ES-I3 (cell line): ENCODE results near the gene ZNF689.

Experiments used
- H3K36me3 ChIP-seq: 2 replicates; pipeline ENCODE4 v1.6.1; 2013; ENCODE audit warnings: mild to moderate bottlenecking, low read length, control low read depth, moderate library complexity; ENCODE audit not compliant: insufficient read depth
- H3K4me1 ChIP-seq: 2 replicates; pipeline ENCODE4 v1.6.1; 2013; ENCODE audit warnings: mild to moderate bottlenecking, control low read depth, low read length; ENCODE audit not compliant: insufficient read depth
- H3K9ac ChIP-seq: 2 replicates; pipeline ENCODE4 v1.6.1; 2013; ENCODE audit warnings: low read depth, mild to moderate bottlenecking, low read length, moderate library complexity
- H3K9me3 ChIP-seq: 2 replicates; pipeline ENCODE4 v1.6.1; 2013; ENCODE audit warnings: mild to moderate bottlenecking, low read length, moderate library complexity; ENCODE audit not compliant: control insufficient read depth, insufficient read depth

The ZNF689 gene

DNA sequence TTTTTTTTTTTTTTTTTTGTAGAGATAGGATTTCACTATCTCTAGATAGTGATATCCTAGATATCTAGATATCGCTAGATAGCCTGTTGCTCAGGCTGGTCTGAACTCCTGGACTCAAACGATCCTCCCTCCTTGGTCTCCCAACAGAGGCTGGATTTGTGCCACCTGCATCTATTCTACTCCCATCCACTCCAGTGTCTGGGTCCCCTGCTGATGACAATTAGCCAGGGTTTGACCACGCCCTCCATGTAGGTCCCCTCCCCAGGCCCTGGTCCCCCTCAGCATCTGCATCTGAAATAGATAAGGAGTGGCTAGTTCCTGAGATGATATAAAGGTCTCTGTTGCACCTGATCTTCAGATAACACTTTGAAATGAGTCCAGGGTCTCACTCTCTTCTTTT, 40.9 kb downstream of the ZNF689 start:
- H3K9me3 ChIP-seq, result no peaks in the 10 kb centered on the region; the same call in 1 of the 2 replicates
- peaks cover 5% of the 10 kb centered on the region; the same call in 1 of the 2 replicates for H3K4me1 ChIP-seq
- no peaks in the 10 kb centered on the region for H3K36me3 ChIP-seq
- H3K9ac ChIP-seq, result no peak overlapping the region

DNA sequence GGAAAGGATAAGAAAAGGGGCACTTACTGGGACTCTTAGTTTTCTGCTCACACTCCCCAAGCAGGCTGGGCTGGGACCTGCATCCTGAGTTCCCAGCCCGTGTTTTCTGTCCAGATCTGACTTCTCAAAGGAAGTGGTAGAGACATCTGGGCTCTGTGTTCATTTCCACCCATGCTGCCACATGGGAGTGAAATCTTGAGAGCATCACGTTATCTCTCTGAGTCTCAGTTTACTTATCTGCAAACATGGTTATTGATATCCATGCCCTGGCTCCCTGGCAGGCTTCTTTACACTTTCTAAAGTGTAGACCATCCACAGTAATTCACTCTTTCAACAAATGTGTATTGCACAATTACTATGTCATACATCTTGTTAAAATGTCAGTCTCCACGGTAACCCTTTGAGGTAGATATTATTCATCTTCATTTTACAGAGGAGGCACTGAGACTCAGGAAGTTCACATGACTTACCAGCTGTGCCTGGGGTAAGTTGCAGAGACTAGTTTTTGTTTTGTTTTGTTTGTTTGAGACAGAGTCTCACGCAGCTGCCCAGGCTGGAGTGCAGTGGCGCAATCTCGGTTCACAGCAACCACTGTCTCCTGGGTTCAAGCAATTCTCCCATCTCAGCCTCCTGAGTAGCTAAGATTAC, 42.1 kb downstream of the ZNF689 start:
- H3K9me3 ChIP-seq, result no peaks in the 10 kb centered on the region; the same call in 1 of the 2 replicates
- H3K9ac ChIP-seq, result no peak overlapping the region
- H3K36me3 ChIP-seq, result no peaks in the 10 kb centered on the region
- H3K4me1 ChIP-seq, result peaks cover 5% of the 10 kb centered on the region; the same call in 1 of the 2 replicates

DNA sequence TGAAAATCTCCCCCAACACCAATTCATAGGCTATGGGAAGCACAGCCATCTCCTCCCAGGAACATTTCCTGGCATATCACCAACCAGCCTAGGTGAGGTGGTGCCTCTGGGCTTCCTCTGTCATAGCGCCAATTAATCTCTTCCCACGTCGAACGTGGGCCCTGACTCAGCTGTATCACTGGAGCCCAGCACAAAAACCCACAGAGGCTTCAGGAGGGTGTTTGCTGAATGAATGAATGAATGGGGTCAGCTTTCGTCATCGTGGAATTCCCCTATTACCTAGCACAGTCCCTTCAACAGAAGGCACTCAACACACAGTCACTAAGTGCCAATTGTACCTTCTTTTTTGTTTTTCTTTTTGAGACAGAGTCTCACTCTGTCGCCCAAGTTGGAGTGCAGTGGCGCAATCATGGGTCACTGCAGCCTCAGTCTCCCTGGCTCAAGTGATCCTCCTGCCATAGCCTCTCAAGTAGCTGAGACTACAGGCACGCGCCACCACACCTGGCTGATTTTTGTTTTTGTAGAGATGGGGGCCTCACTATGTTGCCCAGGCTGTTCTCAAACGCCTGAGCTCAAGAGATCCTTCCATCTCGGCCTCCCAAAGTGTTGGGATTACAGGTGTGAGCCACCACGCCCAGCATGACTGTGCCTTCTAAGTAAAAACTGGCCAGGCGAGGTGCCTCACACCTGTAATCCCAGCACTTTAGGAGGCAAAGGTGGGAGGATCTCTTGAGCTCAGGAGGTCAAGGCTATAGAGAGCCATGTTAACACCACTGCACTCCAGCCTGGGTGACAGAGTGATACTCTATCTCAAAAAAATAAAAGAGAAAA, 42.8 kb downstream of the ZNF689 start:
- H3K4me1 ChIP-seq, result peaks cover 5% of the 10 kb centered on the region; the same call in 1 of the 2 replicates
- H3K9ac ChIP-seq, result no peak overlapping the region
- H3K9me3 ChIP-seq, result no peaks in the 10 kb centered on the region; the same call in 1 of the 2 replicates
- no peaks in the 10 kb centered on the region for H3K36me3 ChIP-seq

DNA sequence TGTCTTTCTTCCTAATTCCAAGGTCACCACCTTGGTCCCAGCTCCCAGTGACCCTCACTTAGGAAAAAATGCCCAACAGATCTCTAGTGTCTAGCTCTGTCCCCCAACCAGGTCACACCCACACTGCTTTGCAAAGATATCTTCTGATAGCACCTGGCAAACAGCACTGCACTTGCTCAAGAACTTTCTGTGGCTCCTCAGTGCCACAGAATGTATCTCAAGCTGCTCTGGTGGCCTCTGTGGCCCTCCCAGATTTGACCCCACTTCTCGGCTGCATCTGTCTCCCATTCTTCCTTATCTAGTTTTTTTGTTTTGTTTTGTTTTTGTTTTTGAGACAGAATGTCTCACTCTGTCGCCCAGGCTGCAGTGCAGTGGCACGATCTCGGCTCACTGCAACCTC, 43.7 kb downstream of the ZNF689 start:
- H3K9me3 ChIP-seq, result no peaks in the 10 kb centered on the region; the same call in 1 of the 2 replicates
- H3K4me1 ChIP-seq, result peaks cover 5% of the 10 kb centered on the region; the same call in 1 of the 2 replicates
- no peaks in the 10 kb centered on the region for H3K36me3 ChIP-seq
- no peak overlapping the region for H3K9ac ChIP-seq

DNA sequence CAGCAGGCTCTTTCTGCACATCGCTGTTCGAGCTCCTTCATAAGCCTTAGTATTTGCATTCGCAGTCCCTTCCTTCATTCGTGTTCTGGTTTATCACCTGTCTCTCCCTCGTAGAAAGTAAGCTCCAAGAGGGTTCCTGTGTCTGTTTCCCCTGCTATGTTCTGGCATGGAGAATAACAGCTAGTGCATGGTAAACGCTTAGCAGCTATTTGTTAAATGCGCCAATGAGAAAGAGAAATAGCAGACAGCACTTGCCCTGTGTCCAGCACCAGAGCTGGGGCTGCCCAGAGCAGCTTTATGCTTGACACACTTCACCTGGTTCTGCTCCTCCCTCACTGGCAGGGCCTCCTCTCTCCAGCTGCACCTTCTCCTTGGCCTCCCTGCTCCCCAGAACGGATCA, 44.2 kb downstream of the ZNF689 start:
- Histone ChIP-seq H3K9ac (no peak overlapping the region), H3K4me1 (peaks cover 5% of the 10 kb centered on the region; the same call in 1 of the 2 replicates), H3K36me3 (no peaks in the 10 kb centered on the region), H3K9me3 (no peaks in the 10 kb centered on the region)

DNA sequence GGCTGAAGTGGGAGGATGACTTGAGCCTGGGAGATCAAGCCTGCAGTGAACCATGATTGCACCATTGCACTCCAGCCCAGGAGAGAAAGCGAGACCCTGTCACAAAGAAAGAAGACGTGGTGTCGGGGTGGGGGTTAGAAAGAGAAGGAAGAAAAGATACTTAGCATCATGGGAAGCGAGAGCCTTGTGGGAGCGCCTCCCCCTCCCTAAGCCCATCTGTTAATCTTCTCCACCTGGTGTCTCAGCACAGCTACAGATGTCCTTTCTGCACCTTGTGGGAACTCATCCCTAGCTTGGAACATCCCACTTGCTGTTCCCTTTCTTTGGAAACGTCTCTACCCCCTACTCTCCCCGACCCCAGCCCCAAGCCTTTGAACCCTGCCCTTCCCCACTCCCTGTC, 44.7 kb downstream of the ZNF689 start:
- H3K9ac ChIP-seq, result no peak overlapping the region

DNA sequence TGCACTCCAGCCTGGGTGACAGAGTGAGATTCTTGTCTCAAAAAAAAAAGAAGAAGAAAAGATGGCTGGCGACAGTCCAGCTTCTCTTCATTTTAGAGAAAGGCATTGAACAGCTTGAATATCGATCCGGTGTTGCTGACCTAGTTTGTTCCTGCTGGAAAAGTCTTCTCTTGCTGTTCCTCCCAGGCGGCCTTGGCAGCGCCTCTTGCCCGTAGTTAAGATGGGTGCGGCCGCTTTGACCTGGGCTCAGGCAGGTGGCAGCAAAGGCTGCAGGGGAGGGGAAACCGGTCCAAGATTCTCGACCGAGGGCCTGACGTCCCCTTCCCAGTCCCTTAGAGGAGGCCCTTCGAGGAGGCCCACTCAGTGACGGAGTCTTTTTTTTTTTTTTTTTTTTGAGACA, 48.2 kb downstream of the ZNF689 start:
- Histone ChIP-seq H3K9ac (no peak overlapping the region), H3K9me3 (no peaks in the 10 kb centered on the region), H3K36me3 (no peaks in the 10 kb centered on the region), H3K4me1 (no peaks in the 10 kb centered on the region)

More for the DNA sequence above, 44.7 kb downstream of the ZNF689 start:
- peaks cover 5% of the 10 kb centered on the region; the same call in 1 of the 2 replicates for H3K4me1 ChIP-seq
- H3K9me3 ChIP-seq, result no peaks in the 10 kb centered on the region
- no peaks in the 10 kb centered on the region for H3K36me3 ChIP-seq

DNA sequence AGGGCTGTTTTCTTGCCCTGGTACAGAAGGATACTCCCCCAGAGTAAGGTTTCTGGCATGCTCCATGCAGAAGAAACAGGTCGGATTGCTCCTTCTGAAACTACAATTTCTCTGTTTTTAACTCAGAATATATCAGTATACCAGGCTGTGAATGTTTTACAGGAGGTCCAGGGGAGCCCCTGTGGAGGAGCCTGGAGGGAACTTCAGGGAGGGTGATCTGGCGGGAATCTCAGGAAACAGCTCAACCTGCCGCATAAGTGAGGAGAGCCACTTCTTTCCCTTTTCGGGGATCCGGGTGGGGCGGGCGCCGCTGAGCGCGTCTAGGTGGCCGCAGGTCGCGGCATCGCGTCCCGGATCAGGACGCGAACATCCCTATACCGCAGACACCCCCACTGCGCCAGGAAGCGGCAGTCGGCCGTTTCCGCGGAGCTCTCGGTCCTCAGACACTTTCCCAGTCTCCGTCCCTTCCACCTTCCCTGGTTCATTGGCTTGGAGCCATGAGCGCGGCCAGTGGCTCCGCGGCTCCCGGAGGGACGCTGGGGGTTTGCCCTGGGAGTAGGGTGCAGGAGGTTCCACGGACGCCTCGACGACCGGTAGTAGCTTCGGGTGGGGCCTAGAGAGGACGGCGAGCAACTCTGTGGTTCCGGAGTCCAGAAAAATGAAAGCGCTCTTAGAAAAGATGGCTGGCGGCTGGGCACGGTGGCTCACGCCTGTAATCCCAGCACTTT, 48.9 kb downstream of the ZNF689 start:
- Histone ChIP-seq H3K9me3 (no peaks in the 10 kb centered on the region), H3K9ac (peak overlapping the region; percentile 24; the same call in 1 of the 2 replicates), H3K4me1 (no peaks in the 10 kb centered on the region), H3K36me3 (no peaks in the 10 kb centered on the region)

DNA sequence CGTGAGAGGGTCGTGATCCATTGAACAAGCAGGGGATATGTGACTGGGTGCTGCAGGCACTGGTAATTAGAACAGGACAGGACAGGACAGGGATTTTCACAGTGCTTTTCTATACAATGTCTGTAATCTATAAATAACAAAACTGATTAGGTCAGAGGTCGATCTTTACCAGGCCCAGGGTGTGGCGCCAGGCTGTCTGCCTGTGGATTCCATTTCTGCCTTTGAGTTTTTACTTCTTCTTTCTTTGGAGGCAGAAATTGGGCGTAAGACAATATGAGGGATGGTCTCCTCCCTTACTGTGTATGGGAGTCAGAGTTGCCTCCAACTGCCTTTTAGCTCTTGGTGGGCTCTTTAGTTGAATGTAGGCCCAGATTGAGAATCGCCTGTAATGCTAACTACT, 50.5 kb downstream of the ZNF689 start:
- H3K9ac ChIP-seq, result no peak overlapping the region
- H3K4me1 ChIP-seq, result no peaks in the 10 kb centered on the region
- H3K9me3 ChIP-seq, result no peaks in the 10 kb centered on the region
- no peaks in the 10 kb centered on the region; the same call in 1 of the 2 replicates for H3K36me3 ChIP-seq

DNA sequence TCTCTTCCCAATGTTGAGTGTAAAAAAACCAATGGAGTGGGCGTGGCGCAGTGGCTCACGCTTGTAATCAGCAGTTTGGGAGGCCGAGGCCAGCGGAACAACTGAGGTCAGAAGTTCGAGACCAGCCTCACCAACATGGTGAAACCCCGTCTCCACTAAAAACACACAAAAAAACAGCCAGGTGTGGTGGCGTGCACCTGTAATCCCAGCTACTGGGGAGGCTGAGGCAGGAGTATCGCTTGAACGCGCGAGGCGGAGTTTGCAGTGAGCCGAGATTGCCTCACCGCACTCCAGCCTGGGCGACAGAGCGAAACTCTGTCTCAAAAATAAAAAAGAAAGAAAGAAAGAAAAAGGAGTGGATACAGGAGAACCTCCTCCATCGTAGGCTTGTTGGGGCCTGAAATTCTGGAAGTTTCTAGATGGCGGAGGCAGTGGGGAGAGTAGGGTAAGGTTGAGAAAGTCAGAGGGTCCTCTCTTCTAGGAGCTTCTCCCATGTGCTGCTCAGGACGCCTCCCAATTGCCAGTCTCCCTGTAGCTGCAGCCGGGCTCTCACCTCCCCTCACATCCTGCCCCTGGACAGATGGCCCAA, 51.3 kb downstream of the ZNF689 start:
- peak overlapping the region; percentile 79 for H3K9ac ChIP-seq
- no peaks in the 10 kb centered on the region; the same call in 1 of the 2 replicates for H3K36me3 ChIP-seq
- H3K9me3 ChIP-seq, result no peaks in the 10 kb centered on the region
- no peaks in the 10 kb centered on the region for H3K4me1 ChIP-seq

DNA sequence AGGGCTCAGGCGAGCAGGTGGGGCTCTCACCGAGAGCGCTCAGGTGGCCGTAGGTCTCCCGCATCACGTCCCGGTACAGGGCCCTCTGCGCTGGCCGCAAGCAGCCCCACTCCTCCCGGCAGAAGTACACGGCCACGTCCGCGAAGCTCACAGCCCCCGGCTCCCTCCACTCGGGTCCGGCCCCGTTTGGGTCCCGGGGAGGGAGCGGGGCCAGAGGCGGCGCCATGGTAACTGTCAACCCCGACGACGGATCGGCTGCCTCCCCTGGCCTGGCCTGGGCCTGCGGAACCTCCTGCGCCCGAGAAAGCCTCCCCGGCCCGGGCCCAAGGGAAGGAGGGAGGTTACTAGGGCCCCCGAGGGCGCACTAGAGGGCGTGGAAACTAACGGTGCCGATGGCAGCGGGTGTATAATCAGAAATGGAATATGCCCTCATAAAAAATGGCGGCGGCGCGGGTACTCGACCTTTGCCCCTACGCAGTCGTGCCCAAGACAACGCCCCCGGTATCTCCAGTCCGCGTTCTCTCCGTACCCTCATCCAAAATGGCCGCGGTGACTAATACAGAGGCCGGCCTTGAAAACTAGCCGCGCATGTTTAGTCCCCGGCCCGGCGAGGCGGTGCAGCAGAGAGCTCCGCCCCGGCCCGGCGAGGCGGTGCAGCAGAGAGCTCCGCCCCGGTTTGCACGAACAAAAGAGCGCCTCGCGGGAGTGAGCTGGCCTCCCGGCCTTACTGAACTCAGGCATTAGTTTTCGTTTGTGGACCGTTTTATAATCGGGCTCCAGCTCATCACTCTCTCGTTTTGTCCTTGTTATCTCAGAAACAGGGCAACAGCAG, 52.0 kb downstream of the ZNF689 start, which contains the start of gene ZNF764:
Gene ZNF764, minus strand, starts transcription at position 418 of the 832 bp plus-strand sequence. Its CDS starts 192 bp downstream, at position 226.
- no peaks in the 10 kb centered on the region; the same call in 1 of the 2 replicates for H3K36me3 ChIP-seq
- no peaks in the 10 kb centered on the region for H3K4me1 ChIP-seq
- H3K9me3 ChIP-seq, result no peaks in the 10 kb centered on the region
- H3K9ac ChIP-seq, result peak within 1 kb of the TSS; percentile 79

DNA sequence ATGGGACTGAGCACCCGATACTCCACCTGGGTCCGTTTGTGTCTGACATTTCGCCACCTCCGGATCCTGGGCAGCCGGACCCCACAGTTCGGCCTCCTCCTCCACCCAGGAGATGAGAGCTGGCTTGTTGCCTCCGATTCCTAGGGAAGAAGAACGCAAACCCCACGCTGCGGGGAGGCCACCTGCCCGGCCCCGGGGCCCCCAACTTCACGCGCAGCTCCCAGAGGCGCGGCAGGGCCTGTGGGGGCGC, 52.6 kb downstream of the ZNF689 start:
- peak overlapping the region; percentile 79 for H3K9ac ChIP-seq
- H3K4me1 ChIP-seq, result no peaks in the 10 kb centered on the region
- H3K36me3 ChIP-seq, result no peaks in the 10 kb centered on the region; the same call in 1 of the 2 replicates
- no peaks in the 10 kb centered on the region for H3K9me3 ChIP-seq

DNA sequence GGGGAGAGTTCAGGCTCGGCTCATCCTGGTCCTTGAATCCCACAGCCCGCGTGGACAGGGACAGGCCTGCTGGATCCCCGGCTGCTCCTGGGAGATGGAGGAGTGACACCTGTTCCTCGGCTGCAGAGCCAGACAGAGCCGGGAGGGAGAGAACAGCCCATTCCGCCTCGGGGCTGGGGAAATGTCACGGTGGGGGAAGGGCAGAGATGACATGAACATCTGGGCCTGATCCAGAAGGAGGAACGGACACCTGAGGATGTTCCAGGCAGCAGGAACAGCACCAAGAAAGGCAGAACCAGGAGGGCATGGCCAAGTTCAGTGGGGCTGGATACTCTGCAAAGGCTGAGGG, 54.1 kb downstream of the ZNF689 start:
- Histone ChIP-seq H3K9me3 (no peaks in the 10 kb centered on the region), H3K4me1 (no peaks in the 10 kb centered on the region)

More for the DNA sequence above, 54.1 kb downstream of the ZNF689 start:
- H3K36me3 ChIP-seq, result no peaks in the 10 kb centered on the region; the same call in 1 of the 2 replicates
- no peak overlapping the region for H3K9ac ChIP-seq
